ENCODE measurements around the gene COL23A1.

COL23A1 gene

DNA sequence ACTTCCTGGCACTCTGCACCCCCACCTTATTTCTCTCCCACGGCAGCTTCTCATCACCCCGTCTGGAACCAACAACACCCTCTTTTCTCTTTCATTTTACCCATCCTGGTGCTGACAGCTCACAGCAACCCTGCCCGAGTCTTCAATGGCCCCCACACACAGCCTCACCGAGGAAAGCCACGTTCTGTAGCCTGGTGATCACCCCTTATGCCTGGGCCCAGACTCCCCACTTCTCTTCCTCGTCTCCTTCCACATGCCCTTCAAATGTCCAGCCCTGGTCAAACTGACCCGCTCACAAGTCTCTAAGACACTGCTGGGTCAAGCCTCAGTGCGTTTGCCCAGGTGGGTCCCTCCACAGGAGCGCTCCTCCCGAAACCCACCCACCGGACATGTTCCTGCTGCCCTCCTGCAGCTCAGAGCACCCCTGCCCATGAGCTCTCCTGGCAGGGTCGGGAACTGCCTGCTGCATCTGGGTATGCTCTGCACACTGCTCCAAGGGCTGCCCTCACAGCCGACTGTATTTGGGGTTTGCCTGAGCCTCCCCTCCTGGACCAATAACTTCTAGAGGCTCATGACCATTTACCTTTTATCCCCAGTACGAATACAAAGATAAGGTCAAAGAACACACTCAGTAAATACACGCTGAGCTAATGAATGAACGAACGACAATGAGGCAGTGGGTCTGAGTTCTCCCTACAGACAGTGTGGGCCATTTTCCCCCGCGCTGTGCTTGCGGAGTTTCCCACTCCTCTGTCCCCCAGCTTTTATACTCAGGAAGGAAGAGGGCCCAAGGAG is 202.9 kb downstream of the COL23A1 start:
- no peak for DNase-seq

DNA sequence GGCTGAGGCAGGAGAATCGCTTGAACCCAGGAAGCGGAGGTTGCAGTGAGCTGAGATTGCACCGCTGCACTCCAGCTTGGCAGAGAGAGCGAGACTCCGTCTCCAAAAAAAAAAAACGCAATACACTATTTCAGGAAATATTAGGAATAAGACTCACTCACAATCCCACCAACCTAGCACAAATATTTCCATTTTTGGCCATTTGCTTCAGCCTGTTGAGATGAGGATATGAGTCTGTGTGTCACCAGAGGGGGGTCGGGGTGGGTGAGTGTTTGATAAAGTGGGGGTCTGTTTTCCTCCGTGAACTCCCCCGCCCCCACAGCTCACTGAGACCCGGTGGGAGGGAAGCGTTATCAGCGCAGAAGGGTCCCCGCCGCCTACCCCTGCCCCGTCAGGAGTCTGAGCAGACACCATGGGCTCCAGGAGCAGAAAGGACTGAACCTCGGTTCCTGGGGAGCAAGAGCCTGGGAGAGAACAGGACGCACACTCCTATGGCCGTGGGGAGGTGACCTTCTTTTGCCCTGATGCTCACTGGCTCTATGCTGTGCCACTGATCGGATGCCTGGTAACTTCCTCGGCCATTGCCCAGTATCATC is 203.8 kb downstream of the COL23A1 start:
- DNase-seq = no peak

DNA sequence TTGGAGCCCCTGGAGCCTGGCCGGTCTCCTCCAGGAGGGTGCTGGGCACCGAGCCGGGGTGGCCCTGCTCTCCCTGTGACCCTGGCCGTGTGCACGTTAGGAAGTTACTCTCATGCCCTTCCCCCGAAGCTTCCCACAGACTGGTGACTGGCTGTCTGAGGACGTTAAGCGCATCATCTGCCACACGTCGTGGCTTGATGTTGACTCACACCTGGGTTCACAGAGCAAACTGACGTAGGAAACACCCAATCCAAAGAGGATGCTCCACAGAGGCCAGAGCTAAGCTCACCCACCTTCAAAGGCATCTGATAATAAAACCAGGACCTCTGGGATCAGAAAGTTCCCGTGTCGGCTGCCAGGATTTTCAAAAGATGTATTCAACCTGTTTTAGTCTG is 204.7 kb downstream of the COL23A1 start:
- DNase-seq = peak; percentile 82

GRCh38 chr5:178384816-178385495 is 205.2 kb downstream of the COL23A1 start:
- no peak for DNase-seq

- no peak for DNase-seq
Observed at GRCh38 chr5:178383919-178384815, 206.0 kb downstream of the COL23A1 start.

- DNase-seq = no peak
Observed at GRCh38 chr5:178383301-178383918, 206.8 kb downstream of the COL23A1 start.

GRCh38 chr5:178382754-178383164 is 207.4 kb downstream of the COL23A1 start:
- no peak for DNase-seq

DNA sequence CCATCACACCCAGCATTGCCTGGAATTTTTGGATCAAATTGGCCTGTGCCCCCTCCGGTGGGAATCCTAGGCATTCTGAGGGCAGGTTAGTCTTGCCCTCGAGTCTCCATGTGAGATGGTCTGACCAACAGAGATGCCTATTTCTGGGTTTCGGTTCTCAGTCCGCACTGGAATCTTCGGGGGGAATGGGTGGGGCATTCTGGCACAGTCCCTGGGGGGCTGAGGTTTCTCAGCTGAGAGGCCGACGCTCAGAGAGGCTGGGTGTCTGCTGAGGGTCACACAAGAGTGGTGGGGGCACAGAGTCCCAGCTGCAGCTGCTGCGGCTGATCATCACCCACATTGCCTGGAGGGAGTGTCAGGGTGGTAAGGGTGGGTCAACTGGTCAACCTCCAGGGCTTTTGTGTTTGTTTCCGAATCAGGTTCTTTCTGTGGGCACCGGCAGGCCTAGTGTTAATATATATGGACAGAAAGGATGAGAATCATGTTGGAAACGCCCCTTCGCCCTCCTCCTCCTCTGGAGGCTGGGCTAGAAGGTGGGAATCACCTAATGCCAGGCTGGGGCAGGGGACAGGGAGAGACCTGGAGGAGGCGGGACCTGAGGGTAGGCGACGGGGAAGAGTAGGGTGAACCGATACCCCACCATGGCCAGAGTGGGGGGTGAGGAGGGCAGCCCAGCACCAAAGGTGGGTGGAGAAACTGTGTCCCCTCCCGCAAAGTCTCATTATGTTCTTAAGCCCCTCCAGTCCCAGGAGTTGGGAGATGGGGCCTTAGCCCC is 208.1 kb downstream of the COL23A1 start:
- no peak for DNase-seq

- DNase-seq = no peak
Observed at GRCh38 chr5:178381206-178381605, 209.0 kb downstream of the COL23A1 start.

DNA sequence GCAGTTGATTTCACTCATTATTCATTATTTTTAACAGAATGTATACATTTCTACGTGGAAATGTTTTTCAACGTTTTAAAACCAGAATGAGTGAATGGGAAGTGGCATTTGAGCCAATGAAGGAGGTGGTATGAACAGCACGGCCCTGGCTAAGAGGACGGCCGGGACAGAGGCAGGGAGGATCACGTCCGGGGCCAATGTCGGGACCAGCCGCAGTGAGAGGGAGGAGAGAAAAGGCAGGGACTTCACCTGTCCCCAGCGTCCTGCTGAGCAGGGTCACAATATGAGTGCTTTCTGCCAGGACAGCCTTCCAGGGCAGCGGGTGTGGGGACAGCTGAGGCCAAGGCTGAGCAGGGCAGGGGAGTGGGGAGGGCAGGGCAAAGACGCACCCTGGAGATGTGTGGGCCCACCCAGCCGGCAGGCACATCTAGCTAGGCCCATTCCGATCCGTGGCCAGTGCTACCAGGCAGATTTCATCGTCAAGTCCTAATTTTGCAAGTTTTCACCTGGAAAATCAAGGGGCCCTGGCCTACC is 209.6 kb downstream of the COL23A1 start:
- DNase-seq = no peak

- no peak for DNase-seq
Observed at GRCh38 chr5:178380086-178380485, 210.1 kb downstream of the COL23A1 start.

DNA sequence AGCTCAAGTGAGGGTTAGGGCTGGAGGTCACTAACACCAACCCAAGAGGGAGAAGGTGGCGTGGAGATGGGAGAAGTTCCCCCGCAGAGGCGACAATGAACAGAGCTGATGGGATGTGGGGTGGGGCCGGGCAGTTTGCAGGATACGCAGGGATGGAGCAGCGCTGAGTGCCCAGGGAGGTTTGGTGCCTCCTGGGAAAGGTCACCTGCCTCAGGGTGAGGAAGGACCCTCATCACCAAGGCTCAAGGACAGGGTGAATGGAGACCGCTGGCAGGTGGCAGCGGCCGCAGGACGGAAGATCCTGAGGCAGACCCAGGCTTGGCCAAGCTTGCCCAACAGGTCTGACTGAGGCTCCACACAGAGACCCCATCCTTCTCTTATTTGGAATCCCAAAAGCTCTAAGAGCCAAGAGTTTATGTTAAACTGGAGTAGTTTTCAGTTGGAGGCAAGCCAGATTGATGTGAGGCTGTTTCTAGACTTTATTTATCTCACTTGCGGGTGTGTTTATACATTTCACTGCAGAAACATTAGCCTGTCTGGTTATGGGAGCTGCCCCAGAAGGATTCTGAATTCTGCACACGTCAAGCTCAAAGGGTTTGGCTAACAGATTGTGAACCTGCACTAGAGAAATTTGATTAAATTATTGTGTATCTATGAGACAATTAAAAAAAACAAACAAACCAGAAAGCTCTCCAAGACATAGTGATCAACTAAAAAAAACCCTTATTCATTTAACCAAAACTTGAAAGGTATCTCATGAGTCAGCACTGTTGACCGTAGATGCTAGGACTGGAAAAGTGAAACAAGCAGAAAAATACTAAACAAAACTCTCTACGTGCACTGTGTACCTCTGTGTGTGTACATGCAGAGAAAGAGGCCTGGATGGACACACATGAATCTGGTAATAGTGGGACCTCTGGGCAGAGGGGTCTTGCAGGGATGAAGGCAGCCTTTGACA is 211.4 kb downstream of the COL23A1 start:
- no peak for DNase-seq

- no peak for DNase-seq
Observed at GRCh38 chr5:178377583-178378270, 212.5 kb downstream of the COL23A1 start.

DNA sequence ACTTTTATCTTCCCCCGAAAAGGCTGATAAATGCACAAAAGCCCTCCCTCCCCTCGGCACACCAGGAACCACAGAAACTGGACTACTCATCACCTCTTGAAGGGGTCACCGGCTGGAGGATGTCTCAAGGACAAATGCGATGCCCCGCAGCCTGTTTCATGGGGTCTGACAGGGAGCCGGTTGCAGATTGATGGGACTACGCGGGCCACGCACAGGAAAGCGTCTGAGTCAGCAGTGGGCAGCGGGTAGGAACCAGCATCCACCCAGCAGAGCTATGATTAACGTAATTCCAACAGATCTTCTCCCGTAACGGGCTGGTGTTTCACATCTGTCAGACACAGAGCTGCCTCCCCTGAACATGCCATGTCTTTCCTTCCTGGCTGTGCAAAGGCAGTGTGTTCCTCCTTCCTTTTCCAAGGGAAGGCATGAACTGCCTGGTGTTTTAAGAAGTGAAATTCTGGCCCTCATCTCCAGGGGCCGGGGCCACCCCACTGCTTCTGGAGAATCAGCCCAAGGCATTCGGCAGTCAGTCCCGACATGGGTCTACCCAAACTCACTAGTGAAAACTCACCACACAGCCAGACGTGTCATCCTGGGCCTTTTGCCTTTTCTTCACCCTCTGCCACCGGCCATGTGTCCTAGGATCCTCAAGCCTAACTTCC is 213.1 kb downstream of the COL23A1 start:
- no peak for DNase-seq

GRCh38 chr5:178375348-178375747 is 214.8 kb downstream of the COL23A1 start:
- DNase-seq = no peak

DNA sequence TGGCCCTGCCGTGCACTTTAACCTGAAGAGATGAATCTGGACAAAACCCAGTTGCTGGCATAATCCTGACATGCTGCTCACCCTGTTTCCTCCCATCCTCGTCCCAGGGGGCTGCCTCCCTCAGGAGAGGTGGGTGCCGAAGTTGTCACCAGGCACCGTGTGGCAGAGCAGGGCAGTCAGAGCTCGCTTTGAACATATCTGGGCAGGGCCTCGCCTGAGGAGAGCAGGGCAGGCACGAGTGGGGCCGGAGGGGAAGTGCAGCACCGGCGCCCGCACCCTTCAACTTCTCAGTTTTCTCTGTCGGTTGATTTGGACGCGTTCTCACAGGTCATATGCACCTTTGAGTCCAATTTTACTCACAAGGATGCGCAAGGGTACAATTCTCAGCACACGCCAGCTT is 216.5 kb downstream of the COL23A1 start:
- DNase-seq = no peak

DNA sequence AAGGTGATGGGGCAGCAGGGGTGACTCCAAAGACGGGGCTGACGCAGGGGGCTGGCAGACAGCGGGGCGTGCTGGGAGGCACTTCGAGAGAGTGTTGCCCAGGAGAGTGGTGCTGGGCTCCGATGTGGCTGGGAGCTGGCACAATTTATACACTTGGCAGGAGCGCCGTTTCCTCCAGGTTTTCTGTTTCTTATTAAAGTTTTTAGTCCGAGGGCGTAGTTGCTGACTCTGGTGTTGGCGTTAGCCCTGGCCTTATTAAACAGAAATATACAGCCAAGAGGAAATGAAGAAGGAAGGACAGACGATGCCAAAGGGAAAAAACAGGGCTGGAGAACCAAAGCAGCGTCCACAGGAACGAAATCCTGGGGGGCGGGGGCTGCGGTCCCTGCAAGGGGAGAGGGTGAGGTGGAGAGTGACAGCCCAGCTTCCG is 218.0 kb downstream of the COL23A1 start:
- DNase-seq = no peak

DNA sequence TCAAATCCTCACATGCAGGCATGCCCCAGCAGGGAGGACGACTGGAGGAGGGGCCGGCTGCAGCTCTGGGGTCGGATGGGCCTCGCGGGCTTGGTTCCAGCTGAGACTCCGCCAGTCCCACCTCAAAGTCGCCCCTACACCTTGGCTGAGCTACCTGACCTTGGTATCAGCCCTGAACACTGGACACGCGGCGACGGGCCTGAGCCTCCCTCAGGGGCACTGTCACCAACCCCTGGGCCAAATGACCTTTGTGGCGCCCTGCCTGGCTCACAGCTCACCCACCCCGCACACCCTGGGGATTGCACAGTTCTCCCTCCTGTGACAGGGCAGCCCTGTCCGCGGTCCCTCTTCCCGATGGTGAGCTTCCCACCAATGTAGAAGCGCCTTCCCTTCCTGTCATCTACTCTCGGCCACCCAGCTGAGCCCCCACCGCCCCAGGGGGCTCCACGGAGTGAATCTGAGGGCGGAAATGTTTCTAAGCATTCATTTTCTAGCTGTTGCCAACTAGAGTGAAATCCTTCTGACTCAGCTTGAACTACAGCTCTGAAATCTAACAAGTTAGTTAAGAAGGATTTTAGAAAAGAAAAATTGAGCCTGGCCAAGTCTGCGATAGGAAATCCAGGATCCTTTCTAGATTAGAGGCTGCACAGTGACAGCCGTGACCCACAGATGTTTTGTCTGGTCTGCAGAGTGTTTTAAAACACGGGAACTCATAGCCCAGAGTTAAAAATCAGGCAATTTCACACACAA is 218.7 kb downstream of the COL23A1 start:
- no peak for DNase-seq
